SK-N-SH (cell line): Measurements from ENCODE around the gene AGXT2. TPM values are rescaled to one million over a fixed set of nuclear protein-coding genes. Genes with fewer than 3 reads are reported as not detected.

ENCODE experiments used
- CTCF ChIA-PET: fragments of 300-600, 350-600 bp; formaldehyde crosslinking; extraction: SDS; loops from one replicate; lab custom pipeline; 2021; lab: Yijun Ruan, JAX
- POLR2A ChIA-PET: fragments of 350-600 bp; sonication (Branson Sonifier 250); formaldehyde crosslinking; extraction: SDS; loops from one replicate; lab custom pipeline; 2020; ENCODE audit warnings: antibody characterized with exemption, inconsistent platforms; lab: Yijun Ruan, JAX
- DNase-seq: peaks from one replicate; pipeline ENCODE4 v3.0.0; 2012
- H2AFZ ChIP-seq: fragments of 200-600 bp; sonication (generic); 2 replicates; pipeline ENCODE4 v1.8.1; 2016; ENCODE audit warnings: antibody characterized with exemption, mild to moderate bottlenecking, low read depth
- H3F3A ChIP-seq: fragments of 200-600 bp; sonication (generic); replicated peaks from 2 replicates; pipeline ENCODE3; 2016; ENCODE audit warnings: antibody characterized with exemption, mild to moderate bottlenecking; ENCODE audit not compliant: insufficient read depth
- H3K27ac ChIP-seq, 2 experiments: fragments of 200-500 bp in 1 of 2; fragments of 200-600 bp in 1 of 2; sonication (Bioruptor generic) in 1 of 2; sonication (generic), shearing (Covaris generic) in 1 of 2; 2 replicates each; pipeline versions ENCODE4 v1.5.1 to v1.6.1; 2014 to 2016; ENCODE audit warnings: low read depth in 2 of 2, inconsistent platforms in 1 of 2, low read length in 1 of 2, mild to moderate bottlenecking in 1 of 2, mixed read lengths in 1 of 2
- H3K27me3 ChIP-seq: fragments of 200-600 bp; sonication (generic), shearing (Covaris generic); 2 replicates; pipeline ENCODE4 v1.6.1; 2016; ENCODE audit warnings: mixed run types; ENCODE audit not compliant: insufficient read depth
- H3K36me3 ChIP-seq, 2 experiments: fragments of 200-500 bp in 1 of 2; fragments of 200-600 bp in 1 of 2; sonication (Bioruptor generic) in 1 of 2; sonication (generic) in 1 of 2; replicated peaks in 1 of 2; 2 replicates each; pipeline versions ENCODE3 to v1.5.1; 2014 to 2016; ENCODE audit warnings: low read length in 1 of 2, mild to moderate bottlenecking in 1 of 2; ENCODE audit not compliant: insufficient read depth in 2 of 2, control insufficient read depth in 1 of 2
- H3K4me1 ChIP-seq, 2 experiments: fragments of 200-500 bp in 1 of 2; fragments of 200-600 bp in 1 of 2; sonication (Bioruptor generic) in 1 of 2; sonication (generic), shearing (Covaris generic) in 1 of 2; 2 replicates each; pipeline versions ENCODE4 v1.5.1 to v1.6.1; 2014 to 2016; ENCODE audit warnings: low read depth in 1 of 2, low read length in 1 of 2, mixed run types in 1 of 2; ENCODE audit not compliant: insufficient read depth in 2 of 2, control insufficient read depth in 1 of 2
- H3K4me2 ChIP-seq: fragments of 200-600 bp; sonication (generic), shearing (Covaris generic); 2 replicates; pipeline ENCODE4 v1.6.1; 2017; ENCODE audit warnings: mixed run types
- H3K4me3 ChIP-seq, 2 experiments: fragments of 200-500 bp in 1 of 2; fragments of 200-600 bp in 1 of 2; sonication (Bioruptor generic) in 1 of 2; sonication (generic), shearing (Covaris generic) in 1 of 2; 2 replicates each; pipeline versions ENCODE4 v1.5.1 to v1.8.1; 2014 to 2016; ENCODE audit warnings: low read depth in 2 of 2, inconsistent platforms in 1 of 2, low read length in 1 of 2, mild to moderate bottlenecking in 1 of 2, mixed read lengths in 1 of 2, moderate library complexity in 1 of 2
- H3K79me2 ChIP-seq: fragments of 200-600 bp; sonication (generic); 2 replicates; pipeline ENCODE4 v1.8.1; 2017; ENCODE audit warnings: mild to moderate bottlenecking; ENCODE audit not compliant: insufficient read depth
- H3K9ac ChIP-seq: fragments of 200-600 bp; sonication (generic); 2 replicates; pipeline ENCODE4 v1.6.1; 2017; ENCODE audit warnings: mixed run types
- H3K9me2 ChIP-seq: fragments of 200-600 bp; sonication (generic); 2 replicates; pipeline ENCODE4 v1.6.1; 2017; ENCODE audit warnings: mixed run types
- H3K9me3 ChIP-seq: fragments of 200-600 bp; sonication (generic); 2 replicates; pipeline ENCODE4 v1.6.1; 2017; ENCODE audit warnings: mixed run types, mild to moderate bottlenecking, moderate library complexity
- H4K20me1 ChIP-seq: fragments of 200-600 bp; sonication (generic); 2 replicates; pipeline ENCODE4 v1.6.1; 2017; ENCODE audit warnings: mild to moderate bottlenecking, mixed run types; ENCODE audit not compliant: insufficient read depth
- CHD2 ChIP-seq: fragments of 150-350 bp; IDR thresholded peaks from 2 replicates; pipeline ENCODE4 v1.6.1; 2018; ENCODE audit warnings: low read length; ENCODE audit not compliant: partially characterized antibody
- ELF1 ChIP-seq: IDR thresholded peaks from 2 replicates; pipeline ENCODE4 v1.4.0; 2012
- EZH2phosphoT487 ChIP-seq: fragments of 200-600 bp; sonication (generic); IDR thresholded peaks from 2 replicates; pipeline ENCODE4 v1.6.1; 2017; ENCODE audit warnings: low read depth, mixed run types, mild to moderate bottlenecking, antibody characterized with exemption, moderate library complexity, borderline replicate concordance
- FOXM1 ChIP-seq: IDR thresholded peaks from 2 replicates; pipeline ENCODE4 v1.4.0; 2012; ENCODE audit warnings: low read depth, mild to moderate bottlenecking
- JUND ChIP-seq: IDR thresholded peaks from 2 replicates; pipeline ENCODE4 v1.4.0; 2012
- MEF2A ChIP-seq: IDR thresholded peaks from 2 replicates; pipeline ENCODE4 v1.4.0; 2012; ENCODE audit warnings: low read depth, borderline replicate concordance
- RCOR1 ChIP-seq: fragments of 150-350 bp; IDR thresholded peaks from 2 replicates; pipeline ENCODE4 v1.6.1; 2017; ENCODE audit warnings: antibody characterized with exemption, low read length
- RFX5 ChIP-seq: IDR thresholded peaks from 2 replicates; pipeline ENCODE4 v1.6.1; 2012; ENCODE audit warnings: mild to moderate bottlenecking, improper control_type of control experiment, low read length
- RXRA ChIP-seq: IDR thresholded peaks from 2 replicates; pipeline ENCODE4 v1.4.0; 2012; ENCODE audit warnings: low read depth, mild to moderate bottlenecking, borderline replicate concordance
- YY1 ChIP-seq: IDR thresholded peaks from 2 replicates; pipeline ENCODE4 v1.4.0; 2012; ENCODE audit warnings: low read depth, mild to moderate bottlenecking
- WGBS: methylation state at CpG from one replicate; pipeline ENCODE4 v1.1.6; 2017; ENCODE audit warnings: low lambda C conversion rate; 5-methylcytosine and 5-hydroxymethylcytosine counted together
- polyA plus RNA-seq, 3 experiments: library from polyadenylated mRNA; depleted of rRNA; stranded (reverse); fragments of >200 nt; gene quantifications; 2 replicates each; pipeline ENCODE4 v1.2.3, GENCODE V29; 2012
- TF ChIP-seq, protein P1 (sequence below): IDR thresholded peaks from 2 replicates; pipeline ENCODE4 v1.4.0; 2012; ENCODE audit warnings: low read depth, borderline replicate concordance
- TF ChIP-seq, protein P2 (sequence below): IDR thresholded peaks from 2 replicates; pipeline ENCODE4 v1.4.0; 2012; ENCODE audit warnings: low read depth, borderline replicate concordance
- TF ChIP-seq, protein P3 (sequence below): fragments of 150-350 bp; IDR thresholded peaks from 2 replicates; pipeline ENCODE4 v1.6.1; 2016; ENCODE audit warnings: mild to moderate bottlenecking, low read depth, low read length
- TF ChIP-seq, protein P4 (sequence below): fragments of 150-350 bp; IDR thresholded peaks from 2 replicates; pipeline ENCODE4 v1.6.1; 2017; ENCODE audit warnings: antibody characterized with exemption, low read length, low read depth, borderline replicate concordance
- TF ChIP-seq, protein P5 (sequence below): IDR thresholded peaks from 2 replicates; pipeline ENCODE4 v1.4.0; 2012; ENCODE audit warnings: low read depth

Gene AGXT2
- polyA plus RNA-seq, 1 of the 3 experiments (the other 2 are of a cell fraction): not detected

DNA sequence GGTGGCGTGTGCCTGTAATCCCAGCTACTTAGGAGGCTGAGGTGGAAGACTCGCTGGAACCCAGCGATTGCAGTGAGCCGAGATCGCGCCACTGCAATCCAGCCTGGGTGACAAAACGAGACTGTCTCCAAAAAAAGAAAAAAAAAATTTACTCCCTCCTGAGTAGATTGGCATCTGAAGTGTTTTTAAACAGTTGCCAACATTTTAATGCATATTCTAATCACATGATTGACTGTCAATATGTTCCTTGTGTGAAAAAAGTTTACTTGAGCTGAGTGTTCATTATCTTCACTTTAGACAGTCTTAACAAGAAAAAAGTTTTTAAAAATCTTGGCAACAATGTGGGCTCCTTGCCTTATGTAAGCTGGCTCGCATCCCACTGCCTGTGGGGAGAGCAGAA lies 53.8 kb downstream of the AGXT2 start:
- ChIA-PET CTCF (interaction anchor here (2.8 kb wide), 1 partner anchor 9 kb away, joined by 17 read pairs; no protein-coding TSS in a partner anchor), POLR2A (no interaction called here)
- no peak overlapping the region for H3K27ac ChIP-seq
- H3K4me3 ChIP-seq: no peak overlapping the region
- TF ChIP-seq, protein P1, sequence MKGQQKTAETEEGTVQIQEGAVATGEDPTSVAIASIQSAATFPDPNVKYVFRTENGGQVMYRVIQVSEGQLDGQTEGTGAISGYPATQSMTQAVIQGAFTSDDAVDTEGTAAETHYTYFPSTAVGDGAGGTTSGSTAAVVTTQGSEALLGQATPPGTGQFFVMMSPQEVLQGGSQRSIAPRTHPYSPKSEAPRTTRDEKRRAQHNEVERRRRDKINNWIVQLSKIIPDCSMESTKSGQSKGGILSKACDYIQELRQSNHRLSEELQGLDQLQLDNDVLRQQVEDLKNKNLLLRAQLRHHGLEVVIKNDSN: no peak
- TF ChIP-seq, protein P2, sequence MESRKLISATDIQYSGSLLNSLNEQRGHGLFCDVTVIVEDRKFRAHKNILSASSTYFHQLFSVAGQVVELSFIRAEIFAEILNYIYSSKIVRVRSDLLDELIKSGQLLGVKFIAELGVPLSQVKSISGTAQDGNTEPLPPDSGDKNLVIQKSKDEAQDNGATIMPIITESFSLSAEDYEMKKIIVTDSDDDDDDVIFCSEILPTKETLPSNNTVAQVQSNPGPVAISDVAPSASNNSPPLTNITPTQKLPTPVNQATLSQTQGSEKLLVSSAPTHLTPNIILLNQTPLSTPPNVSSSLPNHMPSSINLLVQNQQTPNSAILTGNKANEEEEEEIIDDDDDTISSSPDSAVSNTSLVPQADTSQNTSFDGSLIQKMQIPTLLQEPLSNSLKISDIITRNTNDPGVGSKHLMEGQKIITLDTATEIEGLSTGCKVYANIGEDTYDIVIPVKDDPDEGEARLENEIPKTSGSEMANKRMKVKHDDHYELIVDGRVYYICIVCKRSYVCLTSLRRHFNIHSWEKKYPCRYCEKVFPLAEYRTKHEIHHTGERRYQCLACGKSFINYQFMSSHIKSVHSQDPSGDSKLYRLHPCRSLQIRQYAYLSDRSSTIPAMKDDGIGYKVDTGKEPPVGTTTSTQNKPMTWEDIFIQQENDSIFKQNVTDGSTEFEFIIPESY: no peak
- TF ChIP-seq, protein P3, sequence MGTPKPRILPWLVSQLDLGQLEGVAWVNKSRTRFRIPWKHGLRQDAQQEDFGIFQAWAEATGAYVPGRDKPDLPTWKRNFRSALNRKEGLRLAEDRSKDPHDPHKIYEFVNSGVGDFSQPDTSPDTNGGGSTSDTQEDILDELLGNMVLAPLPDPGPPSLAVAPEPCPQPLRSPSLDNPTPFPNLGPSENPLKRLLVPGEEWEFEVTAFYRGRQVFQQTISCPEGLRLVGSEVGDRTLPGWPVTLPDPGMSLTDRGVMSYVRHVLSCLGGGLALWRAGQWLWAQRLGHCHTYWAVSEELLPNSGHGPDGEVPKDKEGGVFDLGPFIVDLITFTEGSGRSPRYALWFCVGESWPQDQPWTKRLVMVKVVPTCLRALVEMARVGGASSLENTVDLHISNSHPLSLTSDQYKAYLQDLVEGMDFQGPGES: no peak
- TF ChIP-seq MEF2A: no peak
- TF ChIP-seq, protein P4, sequence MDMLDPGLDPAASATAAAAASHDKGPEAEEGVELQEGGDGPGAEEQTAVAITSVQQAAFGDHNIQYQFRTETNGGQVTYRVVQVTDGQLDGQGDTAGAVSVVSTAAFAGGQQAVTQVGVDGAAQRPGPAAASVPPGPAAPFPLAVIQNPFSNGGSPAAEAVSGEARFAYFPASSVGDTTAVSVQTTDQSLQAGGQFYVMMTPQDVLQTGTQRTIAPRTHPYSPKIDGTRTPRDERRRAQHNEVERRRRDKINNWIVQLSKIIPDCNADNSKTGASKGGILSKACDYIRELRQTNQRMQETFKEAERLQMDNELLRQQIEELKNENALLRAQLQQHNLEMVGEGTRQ: no peak
- no peak for TF ChIP-seq FOXM1
- no peaks in the 10 kb centered on the region for H3K4me1 ChIP-seq
- no peaks in the 10 kb centered on the region for H3F3A ChIP-seq
- H3K36me3 ChIP-seq: no peaks in the 10 kb centered on the region
- no peak overlapping the region for H2AFZ ChIP-seq
- no peaks in the 10 kb centered on the region for H4K20me1 ChIP-seq
- peaks cover 14% of the 10 kb centered on the region; the same call in 1 of the 2 replicates for H3K27me3 ChIP-seq
- H3K79me2 ChIP-seq: no peaks in the 10 kb centered on the region
- DNase-seq: no peak
- no peak overlapping the region for H3K4me2 ChIP-seq
- no peak overlapping the region for H3K9ac ChIP-seq
- no peaks in the 10 kb centered on the region for H3K9me2 ChIP-seq
- WGBS: 46% methylated on average over 8 of the region's 8 CpGs
- no peaks in the 10 kb centered on the region for H3K9me3 ChIP-seq

DNA sequence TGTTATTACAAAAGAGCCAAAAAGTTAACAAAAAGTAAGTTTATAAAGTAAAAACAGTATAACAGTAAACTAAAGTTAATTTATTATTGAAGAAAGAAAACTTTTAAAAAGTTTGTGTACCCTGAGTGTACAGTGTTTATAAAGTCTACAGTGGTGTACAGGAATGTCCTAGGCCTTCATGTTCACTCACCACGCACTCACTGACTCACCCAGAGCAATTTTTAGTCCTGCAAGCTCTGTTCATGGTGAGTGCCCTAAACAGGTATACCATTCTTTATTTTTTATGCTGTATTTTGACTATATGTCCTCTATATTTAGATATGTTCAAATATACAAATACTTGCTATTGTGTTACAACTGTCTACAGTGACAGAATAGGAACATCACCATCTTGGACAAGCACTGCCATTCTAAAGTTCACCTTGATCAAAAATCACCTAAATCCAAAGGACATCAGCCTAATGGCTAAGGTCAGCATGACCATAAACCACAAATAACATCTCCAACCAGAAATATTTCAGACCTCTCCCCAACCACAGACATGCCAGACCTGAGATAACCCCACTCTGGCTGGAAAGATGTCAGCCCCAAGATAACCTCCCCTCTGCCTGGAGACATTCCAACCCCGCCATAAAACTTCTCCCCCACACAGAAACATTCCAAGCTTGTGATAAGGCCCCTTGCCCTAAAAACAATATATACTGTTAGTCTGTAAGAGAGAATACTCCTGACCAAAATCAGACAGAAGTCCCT lies 56.1 kb downstream of the AGXT2 start:
- 30% methylated on average over 2 of the region's 2 CpGs for WGBS
- H3K4me1 ChIP-seq: no peaks in the 10 kb centered on the region
- no peak overlapping the region for H3K27ac ChIP-seq
- no peaks in the 10 kb centered on the region for H3K36me3 ChIP-seq
- no peaks in the 10 kb centered on the region for H3F3A ChIP-seq
- no peaks in the 10 kb centered on the region for H4K20me1 ChIP-seq
- no peak overlapping the region for H3K9ac ChIP-seq
- peaks cover 1% of the 10 kb centered on the region; the same call in 1 of the 2 replicates for H3K9me3 ChIP-seq
- H3K27me3 ChIP-seq: peaks cover 11% of the 10 kb centered on the region; the same call in 1 of the 2 replicates
- CTCF ChIA-PET: interaction anchor here (2.8 kb wide), 1 partner anchor 12 kb away, joined by 17 read pairs; no protein-coding TSS in a partner anchor
- TF ChIP-seq EZH2phosphoT487 (no peak), ELF1 (no peak), CHD2 (no peak), RFX5 (no peak), RCOR1 (no peak), RXRA (no peak), FOXM1 (no peak), YY1 (no peak), JUND (no peak)
- TF ChIP-seq, protein P2: no peak
- TF ChIP-seq, protein P5, sequence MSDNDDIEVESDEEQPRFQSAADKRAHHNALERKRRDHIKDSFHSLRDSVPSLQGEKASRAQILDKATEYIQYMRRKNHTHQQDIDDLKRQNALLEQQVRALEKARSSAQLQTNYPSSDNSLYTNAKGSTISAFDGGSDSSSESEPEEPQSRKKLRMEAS: no peak
- no peak overlapping the region for H3K4me2 ChIP-seq
- POLR2A ChIA-PET: no interaction called here
- H2AFZ ChIP-seq: no peak overlapping the region
- DNase-seq: no peak
- no peaks in the 10 kb centered on the region for H3K79me2 ChIP-seq
- no peaks in the 10 kb centered on the region for H3K9me2 ChIP-seq
- H3K4me3 ChIP-seq: no peak overlapping the region
